GM19023 (cell line): Measurements from ENCODE around the gene DNASE1.
A peak's percentile ranks its signal among the peaks of the same experiment; 100 is the strongest.
"Not testable (repeated sequence)": the region's sequence is repeated elsewhere in the genome, so short reads cannot be mapped to it uniquely, and the experiment has no call there.

Source experiments
- ATAC-seq: cut with Tn5 transposase; IDR thresholded peaks from one replicate; pipeline ENCODE4 v1.9.1; 2021; ENCODE audit warnings: mild to moderate bottlenecking, moderate library complexity; ENCODE audit not compliant: unreplicated experiment

DNASE1 gene, protein sequence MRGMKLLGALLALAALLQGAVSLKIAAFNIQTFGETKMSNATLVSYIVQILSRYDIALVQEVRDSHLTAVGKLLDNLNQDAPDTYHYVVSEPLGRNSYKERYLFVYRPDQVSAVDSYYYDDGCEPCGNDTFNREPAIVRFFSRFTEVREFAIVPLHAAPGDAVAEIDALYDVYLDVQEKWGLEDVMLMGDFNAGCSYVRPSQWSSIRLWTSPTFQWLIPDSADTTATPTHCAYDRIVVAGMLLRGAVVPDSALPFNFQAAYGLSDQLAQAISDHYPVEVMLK

DNA sequence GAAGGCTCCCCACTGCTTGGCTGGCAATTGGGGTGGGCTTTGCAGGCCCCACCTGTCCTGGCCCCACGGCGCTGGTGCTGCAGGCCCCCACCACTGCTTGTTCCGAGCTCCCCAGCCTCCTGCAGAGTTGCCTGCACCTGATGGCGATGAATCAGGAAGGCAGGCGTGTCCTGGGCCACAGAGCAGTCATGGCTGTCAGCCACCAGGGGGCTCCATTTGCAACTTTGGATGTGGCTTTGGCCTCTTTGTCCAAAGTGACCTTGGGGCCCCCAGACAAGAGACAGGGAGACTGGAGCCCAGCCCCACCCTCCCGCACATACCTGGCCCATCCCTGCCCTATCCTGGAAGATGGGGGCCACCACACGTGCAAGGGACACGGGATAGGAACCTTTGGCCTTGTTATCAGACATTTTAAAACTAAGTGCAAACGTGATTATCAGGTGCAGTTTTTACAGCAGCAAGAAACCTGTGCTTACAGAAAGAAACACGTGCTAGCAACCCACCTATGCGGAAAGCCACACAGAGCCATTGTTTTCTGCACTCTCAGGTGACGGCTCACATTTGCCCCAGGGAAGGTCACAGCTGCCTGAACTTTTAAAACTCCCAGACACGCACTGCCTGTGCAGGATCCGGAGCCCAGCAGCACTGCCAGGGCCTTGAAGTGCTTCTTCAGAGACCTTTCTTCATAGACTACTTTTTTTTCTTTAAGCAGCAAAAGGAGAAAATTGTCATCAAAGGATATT is at the start of gene DNASE1:
Gene DNASE1, plus strand, starts transcription at position 443 of the 743 bp plus-strand sequence. CDS start 683 bp downstream, outside the sequence.
- no peak for ATAC-seq

DNA sequence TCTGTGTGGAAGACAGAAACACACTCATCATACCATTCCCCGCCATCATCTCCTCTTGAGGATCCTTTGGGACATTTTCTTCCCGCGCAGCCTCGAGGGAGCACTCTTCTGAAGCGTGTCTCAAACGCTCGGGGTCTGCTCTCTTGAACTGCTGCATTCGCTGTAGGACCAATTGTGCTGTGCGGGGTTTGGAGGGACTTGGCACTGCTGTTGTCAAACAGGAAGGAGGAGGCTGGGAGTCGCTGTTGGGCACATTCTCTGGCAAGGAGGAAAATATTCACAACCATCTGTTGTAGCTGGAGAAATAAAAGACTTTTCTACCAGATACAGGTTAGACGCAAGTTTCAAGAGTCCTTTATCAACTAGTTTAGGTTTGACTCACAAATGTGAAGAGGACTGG is 48.0 kb upstream of the DNASE1 start:
- no peak for ATAC-seq

DNA sequence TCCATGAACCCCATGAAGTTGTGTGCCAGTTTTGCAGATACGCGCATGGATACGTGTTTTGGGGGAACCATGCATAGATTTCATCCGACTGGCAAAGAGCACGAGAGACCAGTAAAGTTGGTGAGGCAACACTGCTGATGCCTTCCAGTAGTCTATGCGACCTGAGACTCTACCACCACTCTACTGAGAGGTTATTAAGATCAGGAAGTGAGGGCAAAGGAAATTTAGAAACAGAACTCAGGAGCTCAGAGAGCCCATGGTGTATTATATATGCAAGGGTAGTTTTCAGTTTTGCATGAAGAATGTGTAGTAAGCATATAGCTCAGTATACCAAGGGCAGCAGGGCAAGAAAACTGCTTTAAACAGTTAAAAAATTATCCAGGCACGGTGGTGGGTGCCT is 47.3 kb upstream of the DNASE1 start:
- ATAC-seq = no peak

DNA sequence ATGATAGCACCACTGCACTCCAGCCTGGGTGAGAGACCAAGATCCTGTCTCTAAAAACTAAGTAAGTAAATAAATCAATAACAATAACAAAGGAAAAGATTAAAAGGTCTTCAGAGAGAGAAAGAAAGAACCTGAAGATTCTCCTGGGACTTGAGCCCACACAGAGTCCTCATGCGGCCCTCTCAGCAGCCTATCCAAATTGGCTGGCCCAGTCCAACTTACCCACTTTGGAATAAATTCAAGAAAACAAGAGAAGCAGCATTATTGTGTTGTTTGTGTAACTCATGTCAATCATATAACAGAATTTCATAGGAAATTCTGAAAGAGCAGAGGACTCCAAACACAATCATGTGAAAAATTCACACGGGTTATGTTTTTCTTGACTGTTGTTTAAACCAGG is 46.9 kb upstream of the DNASE1 start:
- no peak for ATAC-seq

DNA sequence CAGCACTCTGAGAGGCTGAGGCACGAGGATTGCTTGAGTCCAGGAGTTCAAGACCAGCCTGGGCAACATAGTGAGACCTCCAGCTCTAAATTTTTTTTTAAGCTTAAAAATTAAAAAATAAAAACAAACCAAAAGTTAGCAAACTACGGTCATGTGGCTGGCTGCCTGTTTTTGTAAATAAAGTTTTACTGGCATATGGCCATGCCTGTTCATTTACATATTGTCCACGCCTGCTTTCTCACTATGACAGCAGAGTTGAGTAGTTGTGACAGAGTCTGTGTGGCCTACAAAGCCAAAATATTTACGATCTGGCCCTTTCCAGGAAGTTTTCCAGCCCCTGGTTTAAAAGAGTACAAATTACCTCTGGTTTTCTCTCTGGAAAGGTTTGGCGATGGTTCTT is 46.4 kb upstream of the DNASE1 start:
- no peak for ATAC-seq

DNA sequence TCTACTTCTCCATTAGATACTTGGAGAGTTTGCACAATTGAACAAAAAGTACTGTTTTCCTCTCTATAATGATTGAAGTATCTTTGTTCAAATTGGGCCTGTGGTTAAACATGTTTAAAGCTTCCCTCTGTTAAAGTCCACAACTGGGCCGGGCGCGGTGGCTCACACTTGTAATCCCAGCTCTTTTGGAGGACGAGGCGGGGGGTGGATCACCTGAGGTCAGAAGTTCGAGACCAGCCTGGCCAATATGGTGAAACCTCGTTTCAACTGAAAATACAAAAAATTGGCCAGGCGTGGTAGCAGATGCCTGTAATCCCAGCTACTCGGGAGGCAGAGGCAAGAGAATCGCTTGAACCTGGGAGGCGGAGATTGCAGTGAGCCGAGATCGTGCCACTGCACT is 45.5 kb upstream of the DNASE1 start:
- ATAC-seq = not testable (repeated sequence)

DNA sequence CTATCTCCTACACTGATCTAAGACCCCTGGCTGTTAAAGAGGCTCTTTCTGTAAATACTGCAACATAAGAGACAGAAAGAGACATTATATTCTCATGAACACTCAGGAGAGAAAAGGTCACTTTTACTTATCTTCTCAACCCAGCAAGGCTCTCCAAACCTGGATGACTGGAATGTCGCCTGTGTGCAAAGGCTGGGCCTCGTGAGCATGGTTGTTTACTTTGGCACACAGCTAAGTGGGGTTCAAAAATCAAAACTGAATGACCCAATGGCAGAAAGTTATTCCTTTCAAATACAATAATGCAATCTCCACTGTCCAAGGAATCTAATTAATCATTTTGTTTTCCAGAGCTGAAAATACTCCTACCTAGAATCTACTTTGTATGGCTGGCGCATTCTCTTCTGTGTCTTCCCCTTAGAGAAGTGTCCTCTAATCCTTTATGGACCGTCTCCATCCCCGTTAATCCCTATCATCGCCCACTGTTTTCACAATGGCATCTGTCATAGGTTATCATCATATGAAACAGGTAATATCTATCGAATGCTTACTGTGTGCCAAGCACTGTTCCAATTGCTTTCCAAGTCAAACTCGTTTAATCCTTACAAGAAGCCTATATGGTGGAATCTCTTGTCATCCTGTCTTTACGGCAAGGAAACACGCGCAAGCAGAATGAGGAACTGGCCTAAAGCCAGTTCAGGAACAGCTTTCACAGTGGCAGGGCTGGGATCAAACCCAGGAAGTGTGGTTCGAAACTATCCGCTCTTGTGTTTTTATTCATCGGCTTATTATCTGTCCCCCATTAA is 44.4 kb upstream of the DNASE1 start:
- no peak for ATAC-seq

DNA sequence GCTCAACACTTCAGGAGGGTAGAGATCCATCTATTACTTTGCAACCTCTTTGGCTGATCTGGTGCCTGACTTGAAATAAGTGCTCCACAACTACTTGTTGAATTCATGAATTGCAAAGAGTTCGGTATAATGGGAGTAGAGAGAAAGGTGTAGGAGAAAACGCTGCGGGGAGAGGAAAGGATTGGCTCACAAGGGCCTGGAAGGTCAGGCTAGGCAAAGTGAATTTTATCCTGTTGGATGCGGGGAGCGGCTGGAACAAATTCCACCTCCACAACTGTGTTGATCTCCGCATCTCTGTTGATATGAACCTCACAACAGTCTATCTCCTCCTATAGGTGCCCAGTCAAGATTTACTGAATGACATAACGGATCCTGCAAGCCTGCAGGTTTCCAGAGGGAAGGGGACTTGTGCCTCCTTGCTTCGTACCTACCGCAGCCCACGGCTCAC is 43.8 kb upstream of the DNASE1 start:
- ATAC-seq = no peak

DNA sequence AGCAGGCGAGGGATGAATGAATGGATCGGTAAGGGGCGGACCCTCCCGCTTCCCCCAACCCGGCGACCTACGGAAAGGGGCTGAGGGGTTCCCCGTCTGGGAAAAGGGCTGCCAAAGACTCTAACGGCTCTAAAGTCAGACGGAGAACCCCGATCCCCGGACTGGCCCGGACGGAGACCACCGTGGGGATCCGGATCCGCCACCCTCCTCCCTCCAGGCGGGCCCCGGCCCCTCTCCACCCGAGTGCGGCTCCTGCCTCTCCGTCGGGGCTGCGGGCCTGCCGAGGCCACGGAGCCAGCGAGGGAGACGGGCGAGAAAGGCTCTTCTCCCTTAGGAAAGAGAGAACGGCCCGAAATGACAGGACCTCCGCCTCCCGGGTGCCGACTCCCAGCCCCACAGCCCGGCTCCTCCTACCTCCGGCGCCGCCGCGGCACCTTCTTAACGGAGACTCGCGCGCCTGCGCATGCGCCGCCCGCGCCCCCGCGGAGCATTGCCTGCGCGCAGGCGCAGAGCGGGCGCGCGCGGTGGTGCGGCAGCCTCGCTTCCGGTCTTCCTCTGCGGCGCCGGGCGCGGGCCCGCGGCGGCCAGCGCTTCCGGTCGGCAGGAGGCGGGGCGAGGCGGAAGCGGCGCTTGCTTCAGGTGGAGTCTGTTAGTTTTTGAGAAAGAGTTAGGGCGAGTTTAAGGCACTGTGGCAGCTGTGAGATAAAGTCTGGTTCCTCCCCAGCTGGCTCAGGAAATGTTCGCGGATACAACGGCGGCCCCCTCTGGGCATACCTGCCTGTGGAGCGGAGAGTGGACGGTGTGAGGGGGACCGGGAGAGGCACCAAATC is 43.1 kb upstream of the DNASE1 start, which contains the start of gene SLX4:
Gene SLX4, minus strand, starts transcription at position 461 of the 830 bp plus-strand sequence. CDS start 2,642 bp downstream, outside the sequence.
- peak; percentile 89 for ATAC-seq

DNA sequence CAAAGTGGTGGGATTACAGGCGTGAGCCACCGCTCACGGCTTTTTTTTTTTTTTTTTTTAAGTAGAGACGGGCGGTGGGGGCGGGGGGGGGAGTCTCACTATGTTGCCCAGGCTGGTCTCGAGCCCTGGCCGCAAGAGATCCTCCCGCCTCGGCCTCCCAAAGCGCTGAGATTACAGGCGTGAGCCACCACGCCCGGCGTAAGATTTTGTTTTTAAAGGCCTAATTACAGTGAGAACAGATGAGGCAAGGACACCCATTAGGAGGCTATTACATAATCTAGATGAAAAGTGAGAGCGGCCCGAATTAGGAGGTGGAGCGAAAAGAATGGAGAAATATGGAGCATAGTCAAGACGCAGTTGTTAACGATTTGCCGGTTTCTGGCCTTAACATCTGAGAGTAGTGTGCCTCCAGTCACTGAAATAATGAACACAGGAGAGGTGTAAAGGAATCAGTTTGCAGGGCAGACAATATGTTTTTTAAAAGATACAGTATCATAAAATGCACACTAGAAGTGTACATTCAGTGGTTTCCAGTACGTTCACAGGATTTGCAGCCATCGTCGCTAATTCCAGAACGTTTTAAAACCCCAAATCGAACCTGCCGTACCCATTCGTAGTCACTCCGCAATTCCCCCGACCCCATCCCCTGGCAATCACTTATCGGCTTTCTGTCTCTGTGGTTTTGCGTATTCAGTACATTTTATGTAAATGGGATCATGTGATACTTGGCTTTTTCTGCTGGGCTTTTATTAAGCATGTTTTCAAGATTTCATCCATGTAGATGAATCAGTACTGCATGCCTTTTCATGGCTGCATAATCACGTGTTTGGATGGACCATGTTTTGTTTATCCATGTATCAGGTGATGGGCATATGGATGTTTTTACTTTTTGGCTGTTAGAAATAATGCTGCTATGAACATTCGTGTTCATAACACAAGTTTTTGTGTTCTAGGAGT is 41.7 kb upstream of the DNASE1 start:
- no peak for ATAC-seq

DNA sequence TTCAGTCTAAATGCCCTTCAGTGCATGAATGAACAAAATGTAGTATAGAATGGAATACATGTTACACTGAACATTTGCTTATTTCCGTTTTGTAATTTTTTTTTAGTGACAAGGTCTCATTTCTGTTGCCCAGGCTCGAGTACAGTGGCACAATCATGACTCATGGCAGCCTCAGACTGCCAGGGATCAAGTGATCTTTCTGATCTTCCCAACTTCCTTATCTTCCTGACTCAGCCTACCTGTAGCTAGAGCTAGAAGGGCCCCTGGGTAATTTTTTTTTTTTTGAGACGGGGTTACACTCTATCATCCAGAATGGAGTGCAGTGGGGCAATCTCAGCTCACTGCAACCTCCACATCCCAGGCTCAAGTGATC is 35.7 kb upstream of the DNASE1 start:
- ATAC-seq = no peak

DNA sequence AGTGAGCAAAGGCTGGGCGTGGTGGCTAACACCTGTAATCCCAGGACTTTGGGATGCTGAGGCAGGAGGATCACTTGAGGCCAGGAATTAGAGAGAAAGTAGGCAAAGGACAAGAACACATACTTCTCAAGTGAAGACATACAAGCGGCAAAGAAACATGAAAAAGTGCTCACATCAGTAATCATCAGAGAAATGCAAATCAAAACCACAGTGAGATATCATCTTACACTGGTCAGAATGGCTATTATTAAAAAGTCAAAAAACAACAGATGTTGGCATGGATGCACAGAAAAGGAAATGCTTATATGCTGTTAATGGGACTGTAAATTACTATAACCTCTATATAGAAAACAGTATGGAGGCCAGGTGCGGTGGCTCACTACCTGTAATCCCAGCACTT is 30.8 kb upstream of the DNASE1 start:
- ATAC-seq = no peak

DNA sequence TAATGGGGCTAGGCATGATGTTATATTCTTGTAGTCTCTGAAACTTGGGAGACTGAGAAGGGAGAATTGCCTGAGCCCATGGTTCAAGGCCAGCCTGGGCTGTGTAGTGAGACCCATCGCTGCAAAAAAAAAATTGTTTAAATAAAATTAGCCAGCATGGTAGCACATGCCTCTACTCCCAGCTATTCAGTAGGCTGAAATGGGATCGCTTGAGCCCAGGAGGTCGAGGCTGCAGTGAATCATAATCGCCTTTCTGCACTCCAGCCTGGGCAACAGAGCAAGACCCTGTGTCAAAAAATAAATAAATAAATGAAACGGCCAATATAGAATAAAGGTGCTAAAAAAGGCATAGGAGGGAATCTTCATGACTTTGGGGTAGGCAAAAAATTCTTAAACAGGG is 29.2 kb upstream of the DNASE1 start:
- no peak for ATAC-seq

DNA sequence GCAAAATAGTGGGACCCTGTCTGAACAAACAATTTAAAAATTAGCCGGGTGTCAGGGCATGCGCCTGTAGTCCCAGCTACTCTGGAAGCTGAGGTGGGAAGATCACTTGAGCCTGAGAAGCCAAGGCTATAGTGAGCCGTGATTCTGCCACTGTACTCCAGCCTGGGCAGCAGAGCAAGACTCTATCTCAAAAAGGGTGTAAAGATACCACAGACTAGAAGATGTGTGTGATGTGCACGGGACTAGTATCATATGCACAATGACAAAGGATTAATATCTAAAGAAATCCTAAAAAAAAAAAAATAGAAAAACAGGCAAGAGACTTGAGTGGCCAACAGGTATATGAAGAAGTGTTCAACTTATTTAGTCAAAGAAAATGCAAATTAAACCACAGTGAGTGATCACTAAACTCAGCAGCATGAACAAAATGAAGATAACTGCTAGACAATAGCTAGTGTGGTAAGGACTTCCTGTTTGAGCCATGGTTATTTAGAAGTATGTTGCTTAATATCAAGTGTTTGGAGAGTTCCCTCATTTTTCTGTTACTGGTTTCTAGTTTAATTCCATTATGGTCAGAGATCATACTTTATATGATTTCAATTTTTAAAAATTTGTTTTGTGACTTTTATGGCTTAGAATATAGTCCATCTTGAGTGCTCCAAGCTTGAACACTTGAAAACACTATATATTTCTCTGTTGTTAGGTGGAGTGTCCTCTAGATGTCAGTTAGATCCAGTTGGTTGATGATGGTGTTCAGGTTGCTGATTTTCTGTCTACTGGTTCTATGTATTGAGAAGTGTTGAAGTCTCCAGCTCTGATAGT is 28.4 kb upstream of the DNASE1 start:
- no peak for ATAC-seq

DNA sequence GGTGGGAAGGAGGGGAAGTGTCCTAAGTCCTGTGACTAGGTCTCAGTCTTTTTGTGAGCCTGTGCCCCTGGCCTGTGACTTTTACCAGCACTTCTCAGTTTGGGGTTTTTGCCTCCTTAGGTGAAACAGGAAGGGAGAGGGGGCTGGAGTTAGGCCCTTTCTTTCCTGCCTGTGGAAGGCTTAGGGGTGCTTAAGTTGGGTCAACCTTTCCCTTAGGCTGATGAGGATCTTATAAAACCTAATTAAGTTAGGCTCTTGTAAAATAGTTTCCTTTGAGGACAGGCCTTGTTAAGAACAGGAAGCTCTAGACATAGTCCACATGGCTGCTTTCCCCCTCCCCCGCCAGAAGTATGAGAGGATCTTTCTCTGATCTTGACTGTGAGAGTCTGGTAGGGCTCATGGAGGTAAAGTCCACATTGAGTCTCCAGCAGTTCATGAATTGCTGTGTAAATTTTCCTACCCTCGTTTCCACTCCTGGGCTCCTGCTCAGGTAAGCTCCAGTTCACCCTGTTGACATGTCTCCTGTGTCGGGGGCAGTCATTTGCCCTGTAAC is 17.0 kb upstream of the DNASE1 start:
- no peak for ATAC-seq

DNA sequence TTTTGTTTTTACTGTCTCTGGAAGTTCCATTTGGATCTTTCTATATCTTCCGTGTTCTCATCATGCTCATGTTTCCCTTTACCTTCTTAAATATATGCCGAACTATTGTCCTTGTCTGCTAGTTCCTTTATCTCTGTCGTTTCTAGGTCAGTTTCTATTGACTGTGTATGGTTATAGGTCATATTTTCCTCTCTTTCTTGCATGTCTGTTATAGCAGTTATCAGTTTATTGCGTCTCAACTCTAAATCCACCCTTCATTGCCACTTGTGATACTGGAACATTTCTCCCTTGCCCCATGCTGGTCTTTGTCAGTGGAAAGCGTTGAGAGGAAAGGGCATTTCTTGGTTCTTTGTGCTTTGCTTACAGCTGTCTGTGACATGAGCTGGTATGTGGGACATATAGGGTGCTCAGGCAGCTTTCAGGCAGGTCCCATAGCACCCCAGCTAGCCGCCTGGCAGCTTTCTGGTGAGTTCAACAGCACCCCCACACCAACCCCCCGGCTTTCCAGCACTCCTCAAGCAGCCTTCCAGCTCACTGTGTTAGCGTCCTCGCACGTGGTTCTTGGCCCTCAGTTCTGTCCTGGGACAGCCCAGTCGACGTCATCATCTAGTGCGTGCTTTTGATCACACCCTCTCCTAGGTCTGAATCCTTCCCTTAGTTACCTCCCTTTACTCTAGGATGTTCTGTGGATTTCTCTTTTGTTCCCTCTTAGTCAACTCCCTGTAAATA is 15.4 kb upstream of the DNASE1 start:
- ATAC-seq = no peak

DNA sequence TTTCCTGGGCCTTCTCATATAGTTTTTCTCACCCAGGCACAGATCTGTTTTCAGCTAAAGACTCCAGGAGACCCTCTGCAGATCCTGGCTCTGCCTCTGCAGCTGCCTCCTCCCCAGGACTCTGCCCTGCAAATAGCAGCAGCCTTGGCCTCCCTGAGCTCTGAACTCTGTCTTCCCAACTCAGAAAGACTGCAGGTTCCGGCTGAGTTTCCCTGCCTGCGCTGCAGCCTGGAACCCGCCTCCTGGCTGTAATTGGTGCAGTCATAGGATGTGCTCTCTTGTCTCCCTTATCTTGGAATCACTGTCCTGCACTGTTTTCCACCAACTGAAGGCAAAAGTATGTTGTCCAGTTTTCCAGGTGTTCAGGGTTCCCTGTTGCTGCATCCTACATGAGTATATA is 14.3 kb upstream of the DNASE1 start:
- ATAC-seq = no peak
